Type B pancreatic cell (in vitro differentiated cells): ENCODE results near the gene CCDC74B. TPM values are rescaled to one million over a fixed set of nuclear protein-coding genes. Genes with fewer than 3 reads are reported as not detected.
"Not testable (repeated sequence)": the region's sequence is repeated elsewhere in the genome, so short reads cannot be mapped to it uniquely, and the experiment has no call there.

Experiments used
- DNase-seq: peaks from one replicate; pipeline ENCODE4 v3.0.0; 2021; ENCODE audit warnings: mixed read lengths; ENCODE audit not compliant: unreplicated experiment; ENCODE audit errors: extremely low spot score
- H3K27ac Mint-ChIP-seq: 2 replicates; pipeline ENCODE4 v1.8.0; 2021; ENCODE audit warnings: mild to moderate bottlenecking, mixed read lengths
- H3K27me3 Mint-ChIP-seq: 2 replicates; pipeline ENCODE4 v1.8.0; 2021; ENCODE audit warnings: mixed read lengths
- H3K36me3 Mint-ChIP-seq: 2 replicates; pipeline ENCODE4 v1.8.0; 2021; ENCODE audit warnings: mixed read lengths
- H3K4me1 Mint-ChIP-seq: one replicate; pipeline ENCODE4 v1.8.0; 2021; ENCODE audit warnings: mixed read lengths; ENCODE audit not compliant: unreplicated experiment
- H3K4me3 Mint-ChIP-seq: 2 replicates; pipeline ENCODE4 v1.8.0; 2021; ENCODE audit warnings: mild to moderate bottlenecking, mixed read lengths
- H3K9me3 Mint-ChIP-seq: 2 replicates; pipeline ENCODE4 v1.8.0; 2021; ENCODE audit warnings: mixed read lengths
- total RNA-seq: library from RNA; stranded (reverse); gene quantifications from 2 replicates; pipeline ENCODE4 v1.2.1, GENCODE V29; 2021; ENCODE audit warnings: low replicate concordance
- TF ChIP-seq, protein P1 (sequence below): fragments of 200-600 bp; sonication (generic); conservative IDR thresholded peaks from 2 replicates; pipeline ENCODE4 v1.5.0; 2021; ENCODE audit warnings: antibody characterized with exemption, mild to moderate bottlenecking

The CCDC74B gene
- total RNA-seq, 1 donor from 2014 or later, result 15.4 TPM

DNA sequence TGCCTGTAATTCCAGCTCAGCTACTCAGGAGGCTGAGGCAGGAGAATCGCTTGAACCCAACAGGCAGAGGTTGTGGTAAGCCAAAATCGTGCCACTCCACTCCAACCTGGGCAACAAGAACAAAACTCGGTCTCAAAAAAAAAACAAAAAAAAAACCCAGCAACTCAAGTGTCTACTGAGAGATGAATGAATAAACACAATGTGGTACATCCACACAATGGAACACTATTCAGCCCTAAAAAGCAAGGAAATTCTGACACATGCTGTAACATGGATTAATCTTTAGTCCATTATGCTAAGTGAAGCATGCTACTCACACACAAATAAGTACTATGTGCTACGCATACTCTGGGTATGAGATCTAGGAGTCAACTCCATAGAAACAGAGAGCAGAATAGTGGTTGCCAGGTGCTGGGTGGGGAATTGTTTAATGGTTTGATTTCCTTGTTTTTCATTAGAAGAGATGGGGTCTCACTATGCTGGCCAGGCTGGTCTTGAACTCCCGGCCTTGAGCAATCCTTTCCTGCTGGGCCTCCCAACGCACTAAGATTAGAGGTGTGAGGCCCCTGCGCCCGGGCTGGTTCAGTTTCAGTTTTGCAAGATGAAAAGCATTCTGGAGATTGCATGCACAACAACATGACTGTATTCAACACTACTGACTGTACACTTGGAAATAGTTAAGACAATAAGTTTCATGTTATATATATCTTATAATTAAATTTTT, 20.5 kb upstream of the CCDC74B start:
- TF ChIP-seq, protein P1, sequence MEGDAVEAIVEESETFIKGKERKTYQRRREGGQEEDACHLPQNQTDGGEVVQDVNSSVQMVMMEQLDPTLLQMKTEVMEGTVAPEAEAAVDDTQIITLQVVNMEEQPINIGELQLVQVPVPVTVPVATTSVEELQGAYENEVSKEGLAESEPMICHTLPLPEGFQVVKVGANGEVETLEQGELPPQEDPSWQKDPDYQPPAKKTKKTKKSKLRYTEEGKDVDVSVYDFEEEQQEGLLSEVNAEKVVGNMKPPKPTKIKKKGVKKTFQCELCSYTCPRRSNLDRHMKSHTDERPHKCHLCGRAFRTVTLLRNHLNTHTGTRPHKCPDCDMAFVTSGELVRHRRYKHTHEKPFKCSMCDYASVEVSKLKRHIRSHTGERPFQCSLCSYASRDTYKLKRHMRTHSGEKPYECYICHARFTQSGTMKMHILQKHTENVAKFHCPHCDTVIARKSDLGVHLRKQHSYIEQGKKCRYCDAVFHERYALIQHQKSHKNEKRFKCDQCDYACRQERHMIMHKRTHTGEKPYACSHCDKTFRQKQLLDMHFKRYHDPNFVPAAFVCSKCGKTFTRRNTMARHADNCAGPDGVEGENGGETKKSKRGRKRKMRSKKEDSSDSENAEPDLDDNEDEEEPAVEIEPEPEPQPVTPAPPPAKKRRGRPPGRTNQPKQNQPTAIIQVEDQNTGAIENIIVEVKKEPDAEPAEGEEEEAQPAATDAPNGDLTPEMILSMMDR, result no peak
- no peak overlapping the region for H3K27ac Mint-ChIP-seq
- no peak for DNase-seq
- no peaks in the 10 kb centered on the region for H3K9me3 Mint-ChIP-seq
- peaks cover 25% of the 10 kb centered on the region for H3K36me3 Mint-ChIP-seq
- no peaks in the 10 kb centered on the region for H3K27me3 Mint-ChIP-seq
- no peaks in the 10 kb centered on the region for H3K4me1 Mint-ChIP-seq
- H3K4me3 Mint-ChIP-seq, result no peak overlapping the region

DNA sequence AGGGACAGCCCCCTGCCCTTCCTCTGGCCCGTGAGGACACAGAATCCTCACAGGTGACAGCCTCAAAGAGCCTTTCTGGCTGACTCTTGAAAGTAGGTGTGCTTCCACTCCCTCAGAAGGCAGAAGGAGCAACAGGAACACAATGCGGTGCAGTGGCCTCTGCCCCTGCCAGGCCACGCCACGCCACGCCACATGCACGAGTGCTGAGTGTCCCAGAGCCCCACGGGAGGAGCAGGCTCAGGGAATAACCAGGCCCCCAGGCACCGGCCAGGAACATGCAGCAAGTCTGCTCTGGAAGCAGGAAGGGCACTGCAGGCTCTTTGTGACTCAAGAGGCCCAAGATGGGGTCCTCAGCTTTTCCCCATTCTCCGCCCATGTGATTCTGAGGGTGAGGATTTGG, 18.1 kb upstream of the CCDC74B start:
- TF ChIP-seq, protein P1, result no peak
- DNase-seq, result no peak
- no peak overlapping the region for H3K27ac Mint-ChIP-seq
- H3K36me3 Mint-ChIP-seq, result peaks cover 20% of the 10 kb centered on the region
- no peaks in the 10 kb centered on the region for H3K9me3 Mint-ChIP-seq
- H3K27me3 Mint-ChIP-seq, result no peaks in the 10 kb centered on the region
- H3K4me1 Mint-ChIP-seq, result no peaks in the 10 kb centered on the region
- no peak overlapping the region for H3K4me3 Mint-ChIP-seq

DNA sequence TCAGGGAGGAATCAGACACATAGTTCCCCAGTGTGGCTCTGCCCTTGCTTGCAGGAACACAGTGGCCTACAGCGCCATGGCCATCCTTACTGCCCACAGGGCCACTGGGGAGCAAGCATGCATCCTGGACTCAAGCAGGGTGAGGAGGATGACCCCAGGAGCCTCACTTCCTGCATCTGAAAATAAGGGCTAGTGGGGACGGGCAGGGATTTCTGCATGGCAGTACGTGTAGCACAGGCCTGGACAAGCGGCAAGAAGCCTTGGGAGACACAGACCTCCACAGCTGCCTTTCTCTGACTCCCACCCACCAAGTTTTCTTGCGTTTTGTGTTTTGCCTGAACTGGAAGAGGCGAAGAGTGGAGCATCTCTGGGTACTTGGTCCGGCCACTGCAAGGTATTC, 17.6 kb upstream of the CCDC74B start:
- not testable (repeated sequence) for H3K27ac Mint-ChIP-seq, H3K9me3 Mint-ChIP-seq
- peaks cover 16% of the 10 kb centered on the region for H3K36me3 Mint-ChIP-seq

DNA sequence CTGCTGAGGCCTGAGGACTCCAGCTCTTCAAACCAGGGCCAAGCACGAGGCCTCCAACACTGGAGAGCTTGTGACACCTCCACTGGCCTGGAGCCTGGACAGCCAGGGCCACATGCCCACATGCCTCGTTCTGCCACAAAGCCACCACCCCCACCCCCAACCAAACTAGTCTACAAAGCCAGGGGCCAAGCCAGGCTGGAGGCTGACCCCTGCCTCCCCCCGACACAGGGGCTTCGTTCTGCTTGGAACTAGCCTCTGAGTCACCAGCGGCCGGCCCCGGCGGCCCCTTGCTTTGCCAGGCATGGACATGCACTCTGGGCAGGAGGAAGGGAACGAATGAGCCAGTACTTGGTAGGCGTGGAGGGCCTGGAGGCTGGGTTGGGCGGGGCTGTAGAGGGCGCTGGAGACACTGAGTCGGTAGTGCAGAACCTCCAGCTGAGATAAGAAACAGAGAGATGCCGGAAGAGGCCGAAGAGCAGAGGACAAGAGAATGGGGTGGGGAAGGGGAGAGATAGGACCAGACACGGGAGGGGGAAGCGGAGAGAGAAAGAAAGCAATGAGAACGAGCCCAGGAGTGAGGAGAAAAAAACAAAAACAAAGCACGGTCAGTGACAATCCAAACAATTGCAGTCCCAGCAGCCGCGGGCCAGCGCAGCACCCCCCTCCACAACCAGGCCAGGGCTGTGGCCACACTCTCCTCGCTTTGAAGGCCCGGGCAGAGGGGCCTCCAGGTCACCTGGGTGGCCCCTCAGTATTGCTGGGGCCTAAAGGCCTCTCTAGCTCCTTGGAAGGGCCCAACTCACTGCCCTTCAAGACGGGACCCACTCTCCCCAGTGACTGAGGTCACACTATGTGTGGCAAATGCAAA, 16.2 kb upstream of the CCDC74B start:
- H3K4me1 Mint-ChIP-seq, H3K4me3 Mint-ChIP-seq, DNase-seq, H3K27ac Mint-ChIP-seq, H3K9me3 Mint-ChIP-seq, H3K27me3 Mint-ChIP-seq, H3K36me3 Mint-ChIP-seq: not testable (repeated sequence)

More for the DNA sequence above, 17.6 kb upstream of the CCDC74B start:
- not testable (repeated sequence) for H3K4me3 Mint-ChIP-seq, H3K27me3 Mint-ChIP-seq, DNase-seq, H3K4me1 Mint-ChIP-seq

DNA sequence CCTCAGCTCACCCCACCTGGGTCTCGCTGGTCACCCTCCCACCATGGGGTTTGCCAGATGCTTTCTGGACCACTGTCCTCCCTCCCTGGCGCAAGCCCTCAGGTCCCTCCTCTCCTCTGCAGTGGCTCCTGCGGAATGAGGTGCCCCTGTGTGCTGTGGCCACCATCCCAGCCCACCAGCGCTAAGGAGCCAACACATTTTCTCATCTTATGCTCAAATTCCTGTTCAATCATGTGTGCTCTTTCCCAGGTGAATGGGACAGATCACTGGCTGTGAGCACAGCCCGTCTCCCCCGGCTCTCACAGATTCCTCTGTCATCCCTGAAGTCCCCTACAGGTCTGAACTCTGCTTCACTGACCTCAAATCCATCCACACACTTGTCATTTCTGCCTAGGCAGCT, 15.2 kb upstream of the CCDC74B start:
- peaks cover 8% of the 10 kb centered on the region for H3K36me3 Mint-ChIP-seq
- peak overlapping the region; percentile 28 for H3K27ac Mint-ChIP-seq
- no peaks in the 10 kb centered on the region for H3K4me1 Mint-ChIP-seq
- TF ChIP-seq, protein P1, result no peak
- H3K9me3 Mint-ChIP-seq, result no peaks in the 10 kb centered on the region
- DNase-seq, result no peak
- no peaks in the 10 kb centered on the region for H3K27me3 Mint-ChIP-seq
- H3K4me3 Mint-ChIP-seq, result no peak overlapping the region

DNA sequence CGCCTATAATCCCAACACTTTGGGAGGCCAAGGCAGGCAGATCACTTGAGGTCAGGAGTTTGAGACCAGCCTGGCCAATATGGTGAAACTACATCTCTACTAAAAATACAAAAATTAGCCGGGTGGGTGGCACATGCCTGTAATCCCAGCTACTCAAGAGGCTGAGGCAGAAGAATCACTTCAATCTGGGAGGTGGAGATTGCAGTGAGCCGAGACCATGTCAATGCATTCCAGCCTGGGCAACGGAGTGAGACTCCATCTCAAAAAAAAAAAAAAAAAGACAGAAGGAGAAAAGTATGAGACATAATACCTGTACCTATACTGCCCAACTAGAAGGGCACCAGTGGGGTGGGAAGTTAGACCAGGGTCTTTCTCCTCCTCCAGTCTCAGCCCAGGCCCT, 14.5 kb upstream of the CCDC74B start:
- H3K4me3 Mint-ChIP-seq, H3K27ac Mint-ChIP-seq, H3K27me3 Mint-ChIP-seq, H3K36me3 Mint-ChIP-seq, H3K4me1 Mint-ChIP-seq, H3K9me3 Mint-ChIP-seq, DNase-seq: not testable (repeated sequence)

DNA sequence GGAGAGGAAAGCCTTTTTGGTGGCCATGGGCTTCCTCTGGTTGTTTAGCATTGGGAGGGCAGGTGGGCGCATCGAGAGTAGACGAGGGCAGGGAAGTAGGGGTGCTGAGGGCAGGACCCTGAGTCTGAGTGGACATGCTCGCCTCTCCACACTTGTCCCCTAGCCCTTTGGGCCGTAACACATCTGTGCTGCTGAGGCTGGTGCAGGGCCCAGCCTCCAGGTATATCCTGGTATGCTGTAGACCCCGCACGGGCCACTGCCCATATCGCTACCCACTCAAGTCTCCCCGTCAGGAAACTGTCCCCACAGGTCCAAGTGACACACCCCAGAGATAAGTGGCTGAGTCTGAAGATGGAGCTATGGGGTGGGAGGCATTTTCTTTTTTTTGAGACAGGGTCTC, 13.7 kb upstream of the CCDC74B start:
- TF ChIP-seq, protein P1, result no peak
- Mint-ChIP-seq H3K27ac (no peak overlapping the region), H3K36me3 (no peaks in the 10 kb centered on the region), H3K9me3 (no peaks in the 10 kb centered on the region), H3K4me1 (no peaks in the 10 kb centered on the region), H3K4me3 (no peak overlapping the region), H3K27me3 (no peaks in the 10 kb centered on the region)
- no peak for DNase-seq

DNA sequence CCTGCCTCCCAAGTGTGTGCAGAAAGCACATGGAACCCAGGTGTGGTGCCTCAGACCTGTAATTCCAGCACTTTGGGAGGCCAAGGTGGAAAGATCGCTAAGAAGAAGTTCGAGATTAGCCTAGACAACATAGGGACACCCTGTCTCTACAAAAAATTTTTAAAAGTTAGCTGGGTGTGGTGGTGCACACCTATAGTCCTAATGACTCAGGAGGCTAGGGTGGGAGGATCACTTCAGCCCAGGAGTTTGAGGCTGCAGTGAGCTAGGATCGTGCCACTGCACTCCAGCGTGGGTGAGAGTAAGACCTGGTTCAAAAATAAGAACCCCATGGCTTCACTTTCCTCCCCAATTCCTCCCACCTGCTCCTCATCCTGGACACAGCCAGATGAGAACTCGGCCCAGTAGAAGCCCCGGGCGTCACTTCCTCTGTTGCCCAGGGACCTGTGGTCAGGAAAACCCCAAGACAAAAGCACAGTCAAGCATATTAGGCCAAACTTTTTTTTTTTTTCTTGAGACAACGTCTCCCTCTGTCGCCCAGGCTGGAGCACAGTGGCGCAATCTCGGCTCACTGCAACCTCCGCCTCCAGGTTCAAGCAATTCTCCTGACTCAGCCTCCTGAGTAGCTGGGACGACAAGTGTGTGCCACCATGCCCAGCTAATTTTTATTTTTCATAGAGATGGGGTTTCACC, 13.1 kb upstream of the CCDC74B start:
- H3K36me3 Mint-ChIP-seq, DNase-seq, H3K4me3 Mint-ChIP-seq, H3K27ac Mint-ChIP-seq, H3K9me3 Mint-ChIP-seq, H3K27me3 Mint-ChIP-seq, H3K4me1 Mint-ChIP-seq: not testable (repeated sequence)

DNA sequence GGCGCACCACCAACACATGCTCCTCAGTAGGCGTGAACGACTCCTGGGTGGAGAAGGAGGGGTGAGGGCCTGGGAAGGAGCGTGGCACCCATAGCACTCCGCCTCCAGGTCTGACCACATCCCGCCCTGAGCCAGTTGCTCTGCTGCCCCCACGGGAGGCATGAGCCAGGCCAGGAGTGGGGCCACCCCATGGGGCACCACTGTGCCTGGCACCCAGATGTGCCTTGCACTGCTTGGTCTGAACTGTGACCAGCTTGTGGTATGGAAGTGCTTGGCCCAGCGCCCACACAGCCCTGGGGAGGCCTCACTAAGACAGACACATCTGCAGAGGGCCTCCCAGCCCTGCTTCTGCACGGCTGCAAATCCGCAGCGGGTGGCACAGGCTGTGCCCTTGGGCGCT, 12.4 kb upstream of the CCDC74B start:
- not testable (repeated sequence) for H3K4me1 Mint-ChIP-seq, H3K27ac Mint-ChIP-seq, H3K27me3 Mint-ChIP-seq

More for the DNA sequence above, 12.4 kb upstream of the CCDC74B start:
- H3K9me3 Mint-ChIP-seq, H3K4me3 Mint-ChIP-seq, DNase-seq, H3K36me3 Mint-ChIP-seq: not testable (repeated sequence)
